NCI-H146 treated with DMSO at 0.1 percent for 48 hours (cell line): Measurements from ENCODE around the gene GMCL1.
"Not testable (repeated sequence)": the region's sequence is repeated elsewhere in the genome, so short reads cannot be mapped to it uniquely, and the experiment has no call there.

Experiments
- DNase-seq: peaks from one replicate; lab custom pipeline; 2025; ENCODE audit not compliant: unreplicated experiment; lab: John Stamatoyannopoulos, UW

GMCL1 gene

GRCh38 chr2:69805887-69806286 is 23.6 kb upstream of the GMCL1 start:
- no peak for DNase-seq

DNA sequence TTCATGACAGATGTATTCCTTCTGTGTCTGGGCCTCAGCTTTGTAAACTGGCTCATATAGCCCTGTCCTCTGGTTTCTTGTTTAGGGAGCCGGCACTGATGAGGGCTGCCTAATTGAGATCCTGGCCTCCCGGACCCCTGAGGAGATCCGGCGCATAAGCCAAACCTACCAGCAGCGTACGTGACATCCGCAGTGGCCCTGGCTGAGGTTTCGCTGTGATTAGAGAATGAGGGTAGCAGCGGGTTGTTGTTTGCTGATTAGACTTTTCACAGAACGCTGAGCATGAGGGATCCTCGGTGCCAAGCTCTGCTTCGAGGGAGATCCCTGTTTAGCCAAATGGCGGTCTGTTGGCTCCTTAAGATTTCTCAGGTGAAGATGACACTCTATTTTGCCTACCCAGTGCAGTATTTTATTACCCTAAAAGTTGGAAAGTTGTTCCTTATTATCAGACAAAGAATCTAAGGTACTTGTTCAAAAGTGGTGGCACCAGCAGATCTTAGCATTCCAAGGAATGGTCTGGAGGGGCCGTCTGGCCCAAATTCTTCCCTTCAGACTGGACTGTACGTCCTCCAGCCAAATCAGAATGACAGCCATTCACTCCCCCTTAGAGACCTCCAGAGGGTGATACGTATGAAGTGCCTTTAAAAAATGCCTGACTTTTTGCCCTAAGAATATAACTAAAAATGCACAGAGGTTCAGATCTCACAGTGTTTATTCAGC is 21.5 kb upstream of the GMCL1 start:
- DNase-seq, result no peak

DNA sequence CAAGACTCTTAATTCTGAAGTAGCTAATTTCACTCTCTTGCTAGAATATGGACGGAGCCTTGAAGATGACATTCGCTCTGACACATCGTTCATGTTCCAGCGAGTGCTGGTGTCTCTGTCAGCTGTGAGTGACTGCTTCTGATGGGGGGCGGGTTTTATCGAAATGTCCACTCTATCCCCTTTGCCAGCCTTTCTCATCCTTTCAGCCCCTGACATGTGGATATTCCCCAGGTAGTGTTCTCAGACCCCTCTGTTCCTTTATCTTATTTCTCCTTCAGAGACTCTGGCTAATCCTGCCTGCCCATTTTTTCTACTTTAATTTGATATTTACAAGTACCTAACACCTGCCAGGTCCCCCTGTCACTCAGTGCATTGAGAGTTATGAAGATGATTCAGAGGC is 18.9 kb upstream of the GMCL1 start:
- DNase-seq, result no peak

DNA sequence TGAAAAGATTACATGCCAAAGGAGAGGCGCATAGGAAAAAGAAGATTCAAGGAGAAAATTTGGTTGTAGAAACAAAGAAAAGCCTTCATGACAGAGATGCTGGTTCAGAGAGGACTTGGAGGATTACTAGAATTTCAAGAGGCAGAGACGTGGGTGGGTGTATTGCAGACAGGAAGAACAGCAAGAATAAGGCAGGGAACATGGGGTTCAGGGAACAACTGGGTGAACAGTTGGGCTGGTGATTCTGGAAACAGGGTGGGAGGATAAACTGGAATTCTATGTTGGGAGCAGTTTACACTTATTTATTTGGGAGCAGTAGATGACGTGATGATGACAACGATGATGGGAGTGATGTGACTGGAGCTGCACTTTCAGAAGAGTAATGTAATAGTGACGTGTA is 18.4 kb upstream of the GMCL1 start:
- no peak for DNase-seq

- DNase-seq, result peak; percentile 46
These were observed 17.9 kb upstream of the GMCL1 start for GRCh38 chr2:69811591-69811990.

DNA sequence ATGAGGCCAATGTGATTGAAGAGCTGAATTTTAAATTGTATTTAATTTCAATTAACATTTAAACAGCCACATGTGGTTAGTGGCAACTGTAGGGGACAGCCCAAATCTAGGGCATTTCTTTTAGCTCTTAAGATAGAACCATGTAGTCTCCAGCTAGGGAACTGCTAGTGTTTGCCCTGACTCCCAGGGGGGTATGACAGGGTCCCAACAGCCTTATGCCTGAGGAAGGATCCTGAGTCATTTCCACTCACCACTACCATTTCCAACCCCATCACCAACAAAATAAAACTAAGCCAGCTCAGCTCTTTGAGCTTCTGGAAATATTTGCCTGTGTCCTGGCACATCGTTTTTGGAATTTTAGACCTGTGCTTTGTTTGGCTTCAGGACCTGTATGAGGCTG is 13.7 kb upstream of the GMCL1 start:
- no peak for DNase-seq

- peak; percentile 74 for DNase-seq
These were observed 12.4 kb upstream of the GMCL1 start for GRCh38 chr2:69816923-69817542.

- DNase-seq, result no peak
These were observed 11.5 kb upstream of the GMCL1 start for GRCh38 chr2:69817729-69818501.

- DNase-seq, result no peak
These were observed 1.5 kb upstream of the GMCL1 start for GRCh38 chr2:69827796-69828540.

- DNase-seq, result no peak
These were observed 563 bp upstream of the GMCL1 start for GRCh38 chr2:69828938-69829255.

- peak; percentile 14 for DNase-seq
These were observed 815 bp downstream of the GMCL1 start for GRCh38 chr2:69830045-69830905.

- DNase-seq, result not testable (repeated sequence)
These were observed 1.4 kb downstream of the GMCL1 start for GRCh38 chr2:69830906-69831241.

GRCh38 chr2:69831354-69831905 is 2.0 kb downstream of the GMCL1 start:
- DNase-seq, result no peak

DNA sequence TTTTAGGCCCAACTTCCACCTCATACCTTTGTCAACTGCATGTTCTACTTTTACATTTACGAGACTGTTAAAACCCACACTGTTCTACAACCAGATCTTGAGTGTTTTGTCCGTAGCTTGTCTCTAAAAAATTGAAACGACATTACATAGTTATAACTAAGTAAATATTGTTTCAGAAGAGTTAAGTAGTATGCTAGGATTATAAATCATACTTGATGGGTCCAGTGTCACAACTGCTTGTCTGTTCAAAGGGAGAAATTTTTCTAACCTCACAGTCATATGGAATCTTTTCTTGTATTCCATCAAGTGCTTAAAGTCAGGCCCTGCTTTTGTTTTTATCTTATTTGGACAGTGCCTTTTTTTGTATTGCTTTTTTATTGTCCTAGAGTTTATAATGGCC is 4.3 kb downstream of the GMCL1 start:
- DNase-seq, result no peak

DNA sequence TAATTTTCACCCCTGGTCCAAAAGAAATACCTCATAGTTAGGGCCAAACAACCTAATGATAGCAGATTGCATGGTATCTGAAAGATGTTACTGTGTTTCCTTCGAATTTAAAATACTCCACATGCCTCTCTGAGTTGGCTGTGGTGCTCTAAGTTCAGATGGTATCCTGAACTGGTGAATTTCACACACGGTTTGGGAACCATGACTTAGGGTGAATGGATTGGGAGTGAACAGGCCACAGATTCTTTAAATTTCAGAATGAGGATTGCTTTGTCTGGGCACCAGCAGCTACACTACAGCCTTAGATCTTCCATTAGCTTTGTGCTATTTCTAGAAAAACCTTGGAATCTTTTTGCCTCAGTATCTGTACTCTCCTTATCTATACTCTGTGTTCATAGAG is 6.2 kb downstream of the GMCL1 start:
- DNase-seq, result no peak

- DNase-seq, result no peak
These were observed 6.9 kb downstream of the GMCL1 start for GRCh38 chr2:69836316-69836715.

DNA sequence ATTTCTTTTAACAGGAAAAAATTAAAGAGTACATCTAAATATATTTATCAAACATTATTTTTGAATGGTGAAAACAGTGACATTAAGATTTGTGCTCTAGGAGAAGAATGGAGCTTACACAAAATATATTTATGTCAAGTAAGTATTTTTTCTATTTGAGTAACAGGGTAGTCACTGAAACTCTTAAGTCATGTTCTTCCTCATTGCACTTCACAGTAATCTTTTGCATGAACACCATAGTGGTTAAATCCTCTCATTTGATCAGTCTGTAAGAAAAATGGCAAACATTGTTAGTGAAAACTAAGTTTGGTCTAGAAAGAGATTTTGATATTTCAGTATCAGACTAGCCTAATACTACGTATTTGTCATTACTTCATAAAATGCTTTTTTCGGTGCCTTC is 8.1 kb downstream of the GMCL1 start:
- DNase-seq, result no peak

GRCh38 chr2:69843993-69844392 is 14.5 kb downstream of the GMCL1 start:
- no peak for DNase-seq

- DNase-seq, result no peak
These were observed 15.1 kb downstream of the GMCL1 start for GRCh38 chr2:69844560-69844959.
